Measurements from ENCODE around the gene MMD. TPM values are rescaled to one million over a fixed set of nuclear protein-coding genes. Genes with fewer than 3 reads are reported as not detected.

The MMD gene
- total RNA-seq, 4 donors from 2014 or later, result 136 to 343 (median 201) TPM

- no peak for TF ChIP-seq CTCF (IDR thresholded peaks at IDR 0.05; ENCODE audit: low read depth)
These were observed 13.7 kb downstream of the MMD start for GRCh38 chr17:55407641-55408566.

- no peak for TF ChIP-seq CTCF (IDR thresholded peaks at IDR 0.05; ENCODE audit: low read depth)
These were observed 16.0 kb downstream of the MMD start for GRCh38 chr17:55405600-55405999.

- TF ChIP-seq CTCF (IDR thresholded peaks at IDR 0.05; ENCODE audit: low read depth), result no peak
These were observed 19.3 kb downstream of the MMD start for GRCh38 chr17:55402374-55402773.

GRCh38 chr17:55398689-55399088 lies 22.9 kb downstream of the MMD start:
- TF ChIP-seq CTCF (IDR thresholded peaks at IDR 0.05; ENCODE audit: low read depth), result no peak

- no peak for TF ChIP-seq CTCF (IDR thresholded peaks at IDR 0.05; ENCODE audit: low read depth)
These were observed 25.7 kb downstream of the MMD start for GRCh38 chr17:55395803-55396505.

- TF ChIP-seq CTCF (IDR thresholded peaks at IDR 0.05; ENCODE audit: low read depth), result no peak
These were observed 27.1 kb downstream of the MMD start for GRCh38 chr17:55394357-55395021.

All from subcutaneous adipose tissue (tissue), 4 donors.